GM19438 (cell line): Measurements from ENCODE around the gene EIF4E2.
"Not testable (repeated sequence)": the region's sequence is repeated elsewhere in the genome, so short reads cannot be mapped to it uniquely, and the experiment has no call there.

Experiments
- ATAC-seq: cut with Tn5 transposase; IDR thresholded peaks from one replicate; pipeline ENCODE4 v1.9.1; 2021; ENCODE audit warnings: low read depth; ENCODE audit not compliant: unreplicated experiment

Gene EIF4E2

GRCh38 chr2:232521959-232522622, 28.4 kb upstream of the EIF4E2 start:
- no peak for ATAC-seq

GRCh38 chr2:232522623-232523401, 27.7 kb upstream of the EIF4E2 start:
- no peak for ATAC-seq

- ATAC-seq = no peak
These were observed 27.1 kb upstream of the EIF4E2 start for GRCh38 chr2:232523402-232523681.

GRCh38 chr2:232523682-232524597, 26.5 kb upstream of the EIF4E2 start:
- no peak for ATAC-seq

- no peak for ATAC-seq
These were observed 25.7 kb upstream of the EIF4E2 start for GRCh38 chr2:232524771-232525170.

- ATAC-seq = no peak
These were observed 25.3 kb upstream of the EIF4E2 start for GRCh38 chr2:232525199-232525598.

GRCh38 chr2:232525791-232526371, 24.6 kb upstream of the EIF4E2 start, which contains the start of gene CHRND:
Gene CHRND, plus strand, starts transcription at chr2:232526160. Its CDS starts 56 bp downstream, at chr2:232526216.
- ATAC-seq = no peak

GRCh38 chr2:232526372-232526941, 24.0 kb upstream of the EIF4E2 start:
- ATAC-seq = no peak

- ATAC-seq = no peak
These were observed 22.5 kb upstream of the EIF4E2 start for GRCh38 chr2:232527905-232528470.

GRCh38 chr2:232528746-232529460, 21.6 kb upstream of the EIF4E2 start:
- no peak for ATAC-seq

- no peak for ATAC-seq
These were observed 20.5 kb upstream of the EIF4E2 start for GRCh38 chr2:232529806-232530547.

- no peak for ATAC-seq
These were observed 19.7 kb upstream of the EIF4E2 start for GRCh38 chr2:232530626-232531260.

GRCh38 chr2:232532419-232532818, 18.1 kb upstream of the EIF4E2 start:
- ATAC-seq = no peak

GRCh38 chr2:232532821-232533220, 17.7 kb upstream of the EIF4E2 start:
- not testable (repeated sequence) for ATAC-seq

GRCh38 chr2:232533944-232534710, 16.4 kb upstream of the EIF4E2 start:
- no peak for ATAC-seq

GRCh38 chr2:232534940-232535651, 15.4 kb upstream of the EIF4E2 start:
- ATAC-seq = no peak
